ENCODE measurements around the gene BABAM2.

DNA sequence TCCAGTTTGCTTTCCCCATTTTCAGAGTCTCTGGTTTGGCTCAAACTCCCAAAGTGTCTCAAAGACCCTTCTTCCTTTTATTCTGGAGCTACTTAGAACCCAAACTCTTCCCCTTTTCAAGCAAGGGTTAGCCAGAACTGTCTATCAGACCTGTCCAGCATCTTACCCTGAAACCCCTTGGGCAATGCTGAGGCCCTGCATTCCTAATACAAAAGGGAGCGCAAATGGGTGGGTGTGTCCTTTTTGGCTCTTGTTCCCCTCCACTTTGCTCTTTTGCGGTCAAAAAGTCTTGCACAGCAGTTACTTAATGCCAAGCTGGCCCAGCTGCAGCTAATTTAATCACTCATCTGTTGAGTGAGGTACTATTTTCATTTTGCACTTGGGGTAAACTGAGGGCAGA lies 270.9 kb downstream of the BABAM2 start:
- TF ChIP-seq CTCF (IDR thresholded peaks at IDR 0.05) = no peak
- no peak for TF ChIP-seq EP300 (IDR thresholded peaks at IDR 0.05)
- no peak for TF ChIP-seq POLR2AphosphoS5 (IDR thresholded peaks at IDR 0.05)
- TF ChIP-seq POLR2A (IDR thresholded peaks at IDR 0.05; ENCODE audit: low read depth) = no peak

Measured in esophagus muscularis mucosa (tissue), 4 donors.